Fibroblast of skin of right biceps (primary cell): Measurements from ENCODE around the gene PTH1R.
"Not testable (repeated sequence)": the region's sequence is repeated elsewhere in the genome, so short reads cannot be mapped to it uniquely, and the experiment has no call there.

Experiments used
- DNase-seq: peaks from one replicate; pipeline ENCODE4 v3.0.0-alpha.2; 2013

Gene PTH1R

DNA sequence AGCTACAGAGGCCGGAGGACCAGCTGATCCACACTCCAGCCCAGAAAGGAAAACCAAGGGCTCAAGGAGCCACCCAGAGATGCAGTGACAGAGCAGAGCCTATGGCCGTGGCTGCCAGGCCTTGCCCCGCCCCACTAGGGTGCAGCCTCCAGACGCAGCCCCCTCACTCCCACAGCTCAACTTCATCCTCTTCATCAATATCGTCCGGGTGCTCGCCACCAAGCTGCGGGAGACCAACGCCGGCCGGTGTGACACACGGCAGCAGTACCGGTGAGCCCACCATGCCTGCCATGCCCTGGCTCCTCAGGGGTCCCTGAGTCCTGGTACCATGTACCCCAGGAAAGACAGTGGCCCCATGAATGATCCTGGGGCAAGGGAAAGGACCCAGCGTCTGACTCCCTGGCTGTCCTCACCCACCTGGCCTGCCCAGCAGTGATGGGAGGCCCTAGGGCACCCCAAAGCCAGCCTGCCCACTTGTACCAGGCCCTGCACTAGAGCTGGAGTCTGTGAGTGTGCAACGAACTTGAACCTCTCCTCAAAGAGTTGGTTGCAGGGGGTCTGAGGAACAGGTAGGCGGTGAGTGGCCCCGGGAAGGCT, 24.2 kb downstream of the PTH1R start:
- DNase-seq = no peak

DNA sequence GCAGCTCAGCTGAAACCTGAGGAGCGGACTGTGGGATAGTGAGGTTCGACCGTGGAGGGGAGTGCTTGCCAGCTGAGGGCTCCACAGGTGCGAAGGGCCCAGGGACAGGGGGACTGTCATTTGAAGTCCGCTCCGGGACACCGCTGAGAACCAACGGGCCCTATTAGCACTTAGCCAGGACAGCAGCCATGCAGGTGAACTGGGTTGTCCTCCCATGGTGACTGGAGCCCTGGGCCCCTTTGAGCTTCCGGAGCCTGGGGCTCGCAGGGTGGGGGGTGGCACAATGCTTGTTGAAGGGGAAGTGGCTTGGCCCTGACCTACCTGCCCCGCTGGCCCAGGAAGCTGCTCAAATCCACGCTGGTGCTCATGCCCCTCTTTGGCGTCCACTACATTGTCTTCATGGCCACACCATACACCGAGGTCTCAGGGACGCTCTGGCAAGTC, 24.7 kb downstream of the PTH1R start:
- DNase-seq = no peak

DNA sequence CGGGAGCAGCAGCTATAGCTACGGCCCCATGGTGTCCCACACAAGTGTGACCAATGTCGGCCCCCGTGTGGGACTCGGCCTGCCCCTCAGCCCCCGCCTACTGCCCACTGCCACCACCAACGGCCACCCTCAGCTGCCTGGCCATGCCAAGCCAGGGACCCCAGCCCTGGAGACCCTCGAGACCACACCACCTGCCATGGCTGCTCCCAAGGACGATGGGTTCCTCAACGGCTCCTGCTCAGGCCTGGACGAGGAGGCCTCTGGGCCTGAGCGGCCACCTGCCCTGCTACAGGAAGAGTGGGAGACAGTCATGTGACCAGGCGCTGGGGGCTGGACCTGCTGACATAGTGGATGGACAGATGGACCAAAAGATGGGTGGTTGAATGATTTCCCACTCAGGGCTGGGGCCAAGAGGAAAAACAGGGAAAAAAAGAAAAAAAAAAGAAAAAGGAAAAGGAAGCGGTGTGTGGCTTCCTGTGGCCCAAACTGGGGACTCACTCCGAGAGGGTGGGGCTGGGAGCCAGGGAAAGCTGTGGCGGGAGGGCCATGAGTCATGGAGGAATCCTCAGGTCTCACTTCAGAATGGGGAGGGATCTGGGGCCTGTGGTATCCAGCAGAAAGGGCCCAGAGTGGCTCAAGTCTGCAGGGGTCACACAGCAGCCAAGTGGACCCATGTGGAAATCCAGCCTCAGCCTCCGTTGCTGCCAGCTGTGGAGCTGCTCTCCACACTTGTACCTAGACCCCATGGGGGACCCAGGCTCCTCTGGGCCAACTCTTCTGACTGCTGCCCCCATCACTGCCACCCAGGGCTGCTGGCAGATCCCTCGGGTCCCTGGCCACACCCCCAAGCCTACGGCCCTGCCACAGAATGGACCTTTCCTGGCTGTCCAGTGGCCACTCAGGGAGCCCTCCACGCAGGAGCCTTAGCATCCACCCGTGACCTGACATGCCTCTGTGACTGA, 26.1 kb downstream of the PTH1R start:
- peak; percentile 80 for DNase-seq

DNA sequence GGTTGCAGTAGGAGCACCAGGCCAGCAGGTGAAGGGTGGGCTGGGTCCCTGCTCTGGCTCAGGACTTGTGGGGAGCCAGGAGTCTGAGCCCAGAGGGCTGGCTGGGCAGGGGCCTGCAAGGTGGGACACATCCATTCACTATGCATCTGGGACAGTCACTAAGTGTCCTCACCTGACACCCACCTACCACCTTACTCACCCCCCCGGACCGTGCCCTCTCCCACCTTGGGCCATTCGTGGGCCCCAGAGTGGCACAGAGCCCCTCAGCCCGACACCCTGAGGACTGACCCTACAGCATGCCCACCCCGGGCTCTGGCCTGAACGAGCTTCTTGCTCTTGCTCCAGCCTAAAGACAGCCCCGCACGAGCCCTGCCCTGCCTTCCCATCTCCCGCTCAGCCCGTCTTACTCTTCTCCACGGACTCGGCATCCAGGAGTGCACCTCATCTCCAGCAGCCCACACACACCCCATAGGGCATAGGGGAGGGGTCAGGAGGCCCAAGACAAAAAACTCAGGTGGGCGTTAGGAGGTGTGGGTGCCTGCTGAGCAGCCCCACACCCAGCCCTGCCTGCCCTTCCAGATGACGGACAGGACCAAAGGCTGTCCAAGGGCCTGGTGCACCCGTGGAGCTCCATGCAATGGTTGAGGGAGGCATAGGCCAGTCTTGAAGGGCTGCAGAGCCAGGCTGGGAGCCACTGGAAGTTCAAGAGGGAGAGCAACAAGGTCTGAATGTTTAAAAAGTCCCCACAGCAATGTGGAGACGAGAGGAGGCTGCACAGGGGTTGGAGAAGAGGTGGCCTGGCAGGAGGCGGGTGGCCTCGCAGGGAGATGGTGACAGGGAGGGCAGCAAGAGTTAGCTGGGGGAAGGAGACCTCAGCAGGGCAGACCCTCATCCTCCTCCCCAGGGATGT, 27.0 kb downstream of the PTH1R start:
- DNase-seq = no peak

- no peak for DNase-seq
Measured at GRCh38 chr3:46905213-46905560, 27.7 kb downstream of the PTH1R start.

DNA sequence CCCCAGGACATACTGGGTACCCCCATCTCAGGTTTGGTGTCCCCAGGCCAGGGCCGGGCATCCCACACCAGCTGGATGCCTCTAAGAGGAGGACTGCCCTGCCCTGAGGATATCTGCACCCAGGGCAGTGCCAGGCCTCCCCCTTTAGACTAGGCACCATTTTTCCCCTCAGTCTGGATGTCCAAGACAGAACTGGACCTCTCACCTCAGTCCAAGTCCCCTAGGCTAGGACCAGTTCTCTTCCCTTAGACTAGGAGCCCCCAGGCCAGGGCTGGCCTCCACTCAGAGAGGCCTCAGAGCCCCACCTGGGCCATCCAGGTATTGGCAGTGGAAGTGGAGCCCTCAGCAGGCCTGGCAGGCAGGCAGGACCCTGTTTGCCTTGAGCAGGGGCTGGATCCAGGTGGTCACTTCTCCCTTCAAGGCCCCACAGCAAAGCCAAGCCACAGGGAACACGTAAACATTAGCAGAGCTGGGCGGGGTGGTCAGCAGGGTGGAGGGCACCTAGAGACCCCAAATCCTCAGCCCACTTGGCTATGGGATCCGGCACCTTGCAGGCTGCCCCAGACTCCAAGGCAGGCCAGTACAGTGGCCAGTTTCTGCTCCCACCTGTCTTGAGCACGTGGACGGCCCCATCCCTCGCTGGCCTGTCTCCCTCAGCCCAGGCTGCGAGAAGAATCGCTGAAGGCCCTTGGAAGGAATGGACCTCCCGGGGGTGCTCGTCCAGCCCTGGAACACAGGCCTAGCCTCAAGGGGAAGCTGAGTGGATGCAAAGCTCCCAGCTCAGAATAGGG, 28.3 kb downstream of the PTH1R start:
- no peak for DNase-seq

DNA sequence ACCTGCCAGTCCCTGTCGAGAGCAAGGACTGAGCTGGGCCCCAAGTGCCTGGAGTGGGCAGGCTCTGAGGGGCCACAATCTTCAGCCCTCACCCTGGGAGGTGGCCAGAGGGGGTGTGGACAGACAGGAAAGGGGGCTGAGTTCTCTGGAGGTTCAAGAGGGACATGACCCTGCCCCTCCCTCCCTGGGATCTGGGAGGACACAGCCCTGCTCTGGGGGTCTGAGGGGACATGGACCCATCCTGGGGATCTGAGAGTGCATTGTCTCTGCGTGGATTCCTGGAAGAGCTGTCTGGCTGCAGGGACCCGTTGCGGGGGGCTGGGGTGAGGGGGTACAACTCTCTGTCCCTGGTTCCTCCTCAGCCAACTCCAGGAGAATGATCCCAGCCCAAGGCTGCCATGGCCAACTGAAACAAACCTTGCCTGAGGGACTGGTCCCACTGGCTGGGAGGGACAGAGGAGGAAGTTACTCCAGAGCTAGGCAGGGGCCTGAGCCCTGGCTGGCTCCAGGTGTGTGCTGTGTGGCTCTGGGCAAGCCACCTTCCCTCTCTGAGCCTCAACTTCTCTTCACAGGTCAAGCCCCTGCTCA, 29.0 kb downstream of the PTH1R start:
- DNase-seq = no peak

DNA sequence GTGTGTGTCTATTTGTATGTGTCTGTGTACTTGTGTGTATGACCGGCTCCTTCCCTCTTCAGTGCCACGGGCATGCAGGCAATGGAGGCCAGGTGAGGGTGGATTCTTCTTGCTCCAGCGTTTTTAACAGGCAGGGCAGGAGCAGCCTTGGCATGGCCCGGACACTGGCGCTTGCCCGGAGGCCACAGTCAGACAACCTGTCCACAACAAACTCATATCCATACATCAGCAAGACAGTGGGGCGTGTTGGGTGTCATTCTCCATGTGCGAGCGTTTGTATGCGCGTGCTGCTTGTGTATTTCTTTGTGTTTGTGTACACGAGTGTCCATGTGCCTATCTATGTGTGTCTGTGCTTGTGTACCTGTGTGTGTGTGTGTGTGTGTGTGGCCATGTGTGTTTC, 29.8 kb downstream of the PTH1R start:
- DNase-seq = no peak

- DNase-seq = no peak
Measured at GRCh38 chr3:46907960-46908293, 30.4 kb downstream of the PTH1R start.

DNA sequence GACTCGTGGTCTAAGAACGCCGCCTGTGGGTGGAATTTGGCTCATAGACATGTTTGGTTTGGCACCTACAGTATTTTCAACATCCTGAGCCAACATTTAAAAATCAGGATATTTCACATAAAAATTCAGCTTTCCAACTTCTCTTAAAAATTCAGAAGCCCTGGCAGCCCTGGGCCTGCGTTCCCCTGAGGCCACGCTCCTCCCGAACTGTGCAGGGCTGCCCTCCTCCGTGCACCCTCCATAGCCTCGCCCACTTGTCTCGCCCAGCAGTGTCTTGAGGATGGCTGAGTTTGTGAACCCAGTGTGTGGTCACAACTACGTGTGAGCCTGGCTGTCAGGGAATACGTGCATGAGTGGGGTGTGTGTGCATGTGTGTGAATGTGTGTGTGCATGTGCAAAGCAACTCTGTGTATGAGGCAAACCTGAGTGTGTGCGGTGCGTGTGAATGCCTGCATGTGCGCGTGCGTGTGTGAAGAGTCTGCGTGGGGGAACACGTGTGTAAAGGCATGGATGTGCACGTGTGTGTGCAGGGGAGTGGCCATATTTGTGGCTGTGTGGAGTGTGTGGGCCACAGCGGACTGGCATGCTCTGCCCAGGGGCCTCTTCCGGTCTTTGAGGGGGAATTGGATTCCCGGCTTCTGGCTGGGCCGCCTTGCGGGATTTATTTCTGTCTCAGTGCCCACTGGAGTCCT, 30.9 kb downstream of the PTH1R start:
- peak; percentile 60 for DNase-seq

GRCh38 chr3:46908986-46909534, 31.5 kb downstream of the PTH1R start:
- DNase-seq = no peak

DNA sequence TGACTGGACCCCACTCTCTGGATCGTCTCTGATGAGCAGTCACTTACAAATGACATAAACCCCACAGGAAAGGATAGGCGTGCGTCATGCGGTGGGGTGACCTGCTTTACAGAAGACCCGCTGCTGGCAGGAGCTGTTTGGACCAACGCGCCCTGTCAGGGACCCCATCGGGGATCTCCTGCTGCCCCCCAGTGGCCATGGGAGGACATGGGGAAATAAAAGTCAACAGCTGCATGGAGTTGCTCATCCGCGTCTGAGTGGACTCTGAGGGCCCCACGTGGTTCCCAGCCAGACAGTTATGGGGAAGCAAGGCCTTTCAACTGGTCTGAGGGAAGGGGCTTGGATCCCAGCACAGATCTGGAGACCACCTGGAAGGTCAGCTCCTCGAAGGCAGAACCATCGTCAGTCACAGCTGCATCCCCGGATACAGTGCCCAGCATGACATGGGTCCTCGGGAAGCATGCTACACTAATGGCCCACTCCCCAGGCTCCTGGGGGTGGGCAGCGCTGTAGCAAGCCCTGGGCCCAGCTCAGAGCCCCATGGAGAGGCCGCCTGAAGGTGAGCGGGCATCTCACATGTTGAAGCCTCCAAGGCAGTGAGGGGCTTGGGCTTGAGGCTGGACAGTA, 32.1 kb downstream of the PTH1R start:
- DNase-seq = peak; percentile 86

- no peak for DNase-seq
Measured at GRCh38 chr3:46910166-46910760, 32.7 kb downstream of the PTH1R start.

DNA sequence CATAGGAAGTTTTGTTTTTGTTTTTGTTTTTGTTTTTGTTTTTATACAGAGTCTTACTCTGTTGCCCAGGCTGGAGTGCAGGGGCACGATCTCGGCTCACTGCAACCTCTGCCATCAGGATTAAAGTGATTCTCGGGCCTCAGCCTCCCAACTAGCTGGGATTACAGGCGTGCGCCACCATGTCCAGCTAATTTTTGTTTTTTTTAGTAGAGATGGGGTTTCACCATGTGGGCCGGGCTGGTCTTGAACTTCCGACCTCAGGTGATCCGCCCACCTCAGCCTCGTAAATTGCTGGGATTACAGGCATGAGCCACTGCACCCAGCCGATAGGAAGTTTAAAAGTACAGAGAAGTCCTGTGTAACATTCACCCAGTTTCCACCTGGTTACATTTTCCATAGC, 33.4 kb downstream of the PTH1R start:
- not testable (repeated sequence) for DNase-seq

DNA sequence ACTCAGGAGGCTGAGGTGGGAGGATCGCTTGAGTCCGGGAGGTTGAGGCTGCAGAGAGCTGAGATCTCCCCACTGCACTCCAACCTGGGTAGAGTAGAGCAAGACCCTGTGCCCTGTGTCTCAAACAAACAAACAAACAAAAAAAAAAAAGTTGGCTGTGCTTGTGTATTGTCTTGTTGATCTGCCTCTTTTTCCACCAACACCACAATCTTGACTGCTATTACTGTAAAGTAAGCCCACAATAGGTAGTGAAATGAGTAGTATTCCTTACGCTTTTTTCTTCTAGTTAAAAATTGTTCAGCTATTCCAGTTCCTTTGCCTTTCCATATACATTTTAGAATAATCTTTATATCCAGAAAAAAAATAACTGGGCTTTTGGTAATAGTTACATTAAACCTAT, 35.5 kb downstream of the PTH1R start:
- DNase-seq = no peak

DNA sequence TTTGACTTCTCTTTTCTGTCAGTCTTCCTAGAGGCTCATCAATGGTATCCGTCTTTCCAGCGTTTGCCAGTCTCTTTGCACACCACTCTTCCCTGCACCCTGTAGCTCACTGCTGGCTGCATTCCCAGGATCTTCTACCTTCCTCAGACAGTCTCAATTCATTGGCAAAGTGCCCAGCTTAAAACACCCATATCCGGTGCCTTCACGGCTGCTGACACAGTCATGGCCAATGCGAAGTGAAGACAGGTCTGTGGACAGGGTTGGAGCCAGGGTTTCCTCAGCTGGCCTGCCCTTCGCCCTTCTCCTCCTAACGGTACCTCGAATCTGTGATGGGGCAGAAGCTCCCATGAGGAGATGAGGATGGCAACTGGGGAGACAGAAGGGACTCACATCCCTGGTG, 36.1 kb downstream of the PTH1R start:
- peak; percentile 84 for DNase-seq

DNA sequence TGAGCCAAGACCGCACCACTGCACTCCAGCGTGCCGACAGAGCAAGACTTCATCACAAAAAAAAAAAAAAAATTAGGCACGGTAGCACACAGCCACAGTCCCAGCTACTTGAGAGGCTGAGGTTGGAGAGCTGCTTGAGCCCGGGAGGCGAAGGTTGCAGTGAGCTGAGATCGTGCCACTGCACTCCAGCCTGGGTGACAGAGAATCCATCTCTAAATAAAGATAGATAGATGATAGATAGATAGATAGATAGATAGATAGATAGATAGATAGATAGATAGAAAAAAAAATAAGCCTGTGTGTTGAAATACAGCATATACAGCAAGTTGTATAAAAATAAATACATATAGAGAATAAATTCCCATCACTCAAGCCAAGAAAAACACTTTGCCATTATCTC, 37.3 kb downstream of the PTH1R start:
- DNase-seq = no peak

GRCh38 chr3:46915297-46915822, 37.8 kb downstream of the PTH1R start:
- no peak for DNase-seq

DNA sequence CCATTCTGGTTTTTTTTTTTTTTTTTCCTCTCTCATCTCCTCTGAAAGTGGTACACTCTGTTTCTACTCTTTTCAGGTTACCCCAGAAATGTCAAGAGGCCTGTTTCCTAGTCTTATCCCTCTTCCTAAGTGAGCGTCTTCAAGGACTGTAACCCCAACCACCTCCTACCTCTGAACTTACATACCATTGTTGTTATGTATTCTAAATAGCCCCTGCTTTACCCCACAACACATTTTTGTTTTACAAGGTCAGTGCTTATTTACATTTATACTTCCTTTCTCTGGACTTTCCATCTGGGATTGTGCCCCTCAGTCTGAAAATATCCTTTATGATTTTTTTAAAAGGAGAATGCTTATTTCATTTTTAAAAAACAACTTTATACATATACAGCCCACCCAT, 38.8 kb downstream of the PTH1R start:
- DNase-seq = no peak

DNA sequence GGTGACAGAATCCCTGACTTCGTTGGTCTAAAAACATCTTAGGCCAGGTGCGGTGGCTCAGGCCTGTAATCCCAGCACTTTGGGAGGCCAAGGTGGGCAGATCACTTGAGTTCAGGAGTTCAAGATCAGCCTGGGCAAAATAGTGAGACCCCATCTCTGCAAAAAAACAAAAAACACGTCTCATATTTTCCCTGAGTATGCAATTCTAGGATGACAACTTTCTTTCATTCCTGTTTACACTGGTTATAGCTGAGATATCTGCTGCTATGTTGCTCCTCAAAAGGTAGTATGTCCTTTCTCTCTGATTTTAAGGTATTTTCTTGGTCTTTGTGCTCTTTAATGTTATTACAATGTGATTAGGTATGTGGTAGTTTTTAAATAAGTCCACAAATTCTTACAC, 39.3 kb downstream of the PTH1R start:
- no peak for DNase-seq
